Esophagus muscularis mucosa (tissue), 3 donors: ENCODE measurements around the gene AGTR1.

ENCODE experiments used
- CTCF ChIP-seq, 3 experiments: fragments of 200-600 bp in 2 of 3; fragments of 450-650 bp in 1 of 3; sonication (generic) in 2 of 3; IDR thresholded peaks; one replicate each; pipeline ENCODE4 v1.5.1; 2017 to 2019; ENCODE audit warnings: antibody characterized with exemption in 3 of 3, mild to moderate bottlenecking in 2 of 3, moderate library complexity in 1 of 3
- POLR2AphosphoS5 ChIP-seq, 2 donors: sonication (generic); formaldehyde crosslinking; IDR thresholded peaks; one replicate each; pipeline ENCODE4 v1.6.1; 2017; ENCODE audit warnings: antibody characterized with exemption in 2 of 2

DNA sequence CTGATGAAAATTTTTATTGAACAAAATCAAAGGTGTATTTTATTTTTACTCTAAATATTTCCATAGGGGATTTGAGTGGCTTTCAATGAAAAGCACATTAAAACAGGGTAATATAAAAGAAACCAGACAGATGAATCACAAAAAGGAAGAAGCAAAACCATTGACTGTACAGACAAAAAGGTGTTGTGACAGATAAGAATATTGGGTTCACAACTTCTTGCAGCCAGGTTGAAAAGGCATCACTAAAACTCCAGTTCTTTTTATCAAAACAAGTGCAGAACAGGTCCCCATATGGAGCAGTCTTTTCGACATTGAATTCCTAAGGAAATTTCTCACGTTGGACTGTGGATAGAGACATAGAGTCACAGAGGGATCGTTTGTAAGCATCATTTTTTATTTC, 53.8 kb downstream of the AGTR1 start:
- TF ChIP-seq CTCF (IDR thresholded peaks at IDR 0.05) (no peak), POLR2AphosphoS5 (IDR thresholded peaks at IDR 0.05) (no peak)
